NCI-H226 (cell line): Measurements from ENCODE around the gene ZYX.
"Not testable (repeated sequence)": the region's sequence is repeated elsewhere in the genome, so short reads cannot be mapped to it uniquely, and the experiment has no call there.

Source experiments
- DNase-seq: peaks from one replicate; pipeline ENCODE4 v3.0.0-alpha.2; 2015

The ZYX gene

GRCh38 chr7:143396625-143397556 lies 15.7 kb downstream of the ZYX start:
- DNase-seq, result no peak

- DNase-seq, result no peak
Measured at GRCh38 chr7:143397710-143398530, 16.8 kb downstream of the ZYX start.

- no peak for DNase-seq
Measured at GRCh38 chr7:143398616-143399015, 17.5 kb downstream of the ZYX start.

GRCh38 chr7:143399151-143399550 lies 18.0 kb downstream of the ZYX start:
- DNase-seq, result no peak

- no peak for DNase-seq
Measured at GRCh38 chr7:143399642-143400041, 18.5 kb downstream of the ZYX start.

GRCh38 chr7:143401265-143401664 lies 20.1 kb downstream of the ZYX start:
- no peak for DNase-seq

- DNase-seq, result not testable (repeated sequence)
Measured at GRCh38 chr7:143402233-143402632, 21.1 kb downstream of the ZYX start.

- DNase-seq, result no peak
Measured at GRCh38 chr7:143405173-143406001, 24.2 kb downstream of the ZYX start.

- no peak for DNase-seq
Measured at GRCh38 chr7:143406002-143406357, 24.8 kb downstream of the ZYX start.

- DNase-seq, result no peak
Measured at GRCh38 chr7:143407287-143408251, 26.4 kb downstream of the ZYX start.

GRCh38 chr7:143408252-143408685 lies 27.1 kb downstream of the ZYX start:
- no peak for DNase-seq

GRCh38 chr7:143408686-143409561 lies 27.8 kb downstream of the ZYX start, which contains the start of gene EPHA1:
Gene EPHA1 (minus strand): TSS chr7:143408856. CDS start chr7:143408805, 51 bp downstream.
- no peak for DNase-seq

- DNase-seq, result no peak
Measured at GRCh38 chr7:143410521-143411004, 29.4 kb downstream of the ZYX start.

- DNase-seq, result no peak
Measured at GRCh38 chr7:143411976-143412708, 31.0 kb downstream of the ZYX start.

GRCh38 chr7:143413123-143413522 lies 32.0 kb downstream of the ZYX start:
- DNase-seq, result no peak

- DNase-seq, result not testable (repeated sequence)
Measured at GRCh38 chr7:143415209-143415608, 34.1 kb downstream of the ZYX start.

GRCh38 chr7:143415742-143416397 lies 34.7 kb downstream of the ZYX start:
- DNase-seq, result no peak

- peak; percentile 36 for DNase-seq
Measured at GRCh38 chr7:143416565-143417149, 35.5 kb downstream of the ZYX start.
